ENCODE measurements around the gene FOSL1.

FOSL1 gene

DNA sequence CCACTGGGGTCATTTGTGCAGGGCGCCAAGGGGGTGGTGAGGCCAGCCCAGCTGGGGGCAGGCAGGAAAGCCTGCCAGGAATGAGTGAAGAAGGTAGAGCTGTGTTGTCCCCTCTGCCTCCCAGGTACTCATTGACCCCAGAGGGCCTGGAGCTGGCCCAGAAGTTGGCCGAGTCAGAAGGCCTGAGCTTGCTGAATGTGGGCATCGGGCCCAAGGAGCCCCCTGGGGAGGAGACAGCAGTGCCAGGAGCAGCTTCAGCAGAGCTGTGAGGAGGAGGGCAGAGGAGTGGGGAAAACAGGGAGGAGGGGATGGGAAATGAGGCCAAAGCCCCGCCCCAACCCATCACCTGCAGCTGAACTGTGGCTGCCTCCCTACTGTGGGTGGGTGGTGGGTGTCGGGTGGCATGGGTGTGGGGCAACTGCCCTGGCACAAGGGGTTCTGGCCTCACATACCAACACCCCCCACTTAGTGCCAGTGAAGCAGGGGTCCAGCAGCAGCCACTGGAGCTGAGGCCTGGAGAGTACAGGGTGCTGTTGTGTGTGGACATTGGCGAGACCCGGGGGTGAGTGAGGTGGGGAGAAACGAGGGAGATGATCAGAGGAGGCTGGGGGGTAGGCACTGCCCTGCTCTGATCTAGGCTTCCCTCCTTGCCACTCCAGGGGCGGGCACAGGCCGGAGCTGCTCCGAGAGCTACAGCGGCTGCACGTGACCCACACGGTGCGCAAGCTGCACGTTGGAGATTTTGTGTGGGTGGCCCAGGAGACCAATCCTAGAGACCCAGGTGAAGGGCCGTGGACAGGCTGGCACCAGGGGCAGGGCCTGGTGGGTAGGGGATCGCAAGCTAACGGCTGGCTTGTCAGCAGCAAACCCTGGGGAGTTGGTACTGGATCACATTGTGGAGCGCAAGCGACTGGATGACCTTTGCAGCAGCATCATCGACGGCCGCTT lies 37.0 kb downstream of the FOSL1 start:
- DNase-seq: no peak

DNA sequence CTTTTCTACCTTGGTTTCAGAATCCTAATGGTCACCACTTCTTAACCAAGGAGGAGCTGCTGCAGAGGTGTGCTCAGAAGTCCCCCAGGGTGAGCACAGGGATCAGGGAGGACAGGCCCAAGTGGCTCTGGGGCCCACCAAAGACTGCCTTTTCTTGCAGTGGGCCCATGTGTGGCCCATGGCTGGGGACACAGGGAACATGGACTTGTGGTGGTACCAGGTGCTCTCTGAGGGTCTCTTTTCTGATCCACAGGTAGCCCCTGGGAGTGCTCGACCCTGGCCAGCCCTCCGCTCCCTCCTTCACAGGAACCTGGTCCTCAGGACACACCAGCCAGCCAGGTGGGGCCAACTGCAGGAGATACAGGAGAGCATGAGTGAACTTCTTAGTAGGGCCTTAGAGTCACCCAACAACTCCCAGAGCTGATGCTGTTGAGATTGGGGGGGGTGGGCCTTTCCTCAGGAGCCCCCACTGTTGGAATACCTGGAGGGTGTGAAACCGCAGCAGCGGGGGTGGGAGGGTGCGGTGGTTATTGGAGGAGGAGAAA lies 37.9 kb downstream of the FOSL1 start:
- no peak for DNase-seq

DNA sequence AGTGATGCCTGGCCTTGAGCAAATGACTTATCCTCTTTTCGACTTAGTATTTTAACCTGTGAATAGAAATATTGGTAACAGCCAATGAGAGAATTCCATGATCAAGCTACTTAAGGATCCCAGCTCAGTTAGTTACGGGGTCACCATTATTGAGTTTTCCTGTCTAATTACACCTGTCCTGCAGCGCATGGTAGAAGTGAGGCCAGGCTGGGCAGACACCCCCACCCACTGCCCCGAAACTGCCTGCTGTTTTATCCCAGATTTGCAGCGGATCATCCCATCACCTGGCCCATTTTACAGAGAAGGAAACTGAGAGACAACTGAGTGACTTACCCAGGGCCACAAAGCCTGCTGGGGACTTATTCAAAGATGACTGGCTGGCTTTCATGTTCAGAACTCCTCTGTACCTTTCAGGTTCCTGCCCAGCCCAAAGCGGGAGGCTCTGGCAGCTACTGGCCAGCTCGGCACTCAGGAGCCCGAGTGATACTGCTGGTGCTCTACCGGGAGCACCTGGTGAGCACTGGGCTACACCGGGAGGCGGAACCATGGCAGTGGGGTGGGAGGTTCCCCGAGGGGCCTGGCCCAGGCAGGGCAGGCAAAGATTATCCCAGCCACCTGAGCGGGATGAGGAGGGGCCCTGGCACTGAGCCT lies 38.5 kb downstream of the FOSL1 start:
- DNase-seq: no peak

DNA sequence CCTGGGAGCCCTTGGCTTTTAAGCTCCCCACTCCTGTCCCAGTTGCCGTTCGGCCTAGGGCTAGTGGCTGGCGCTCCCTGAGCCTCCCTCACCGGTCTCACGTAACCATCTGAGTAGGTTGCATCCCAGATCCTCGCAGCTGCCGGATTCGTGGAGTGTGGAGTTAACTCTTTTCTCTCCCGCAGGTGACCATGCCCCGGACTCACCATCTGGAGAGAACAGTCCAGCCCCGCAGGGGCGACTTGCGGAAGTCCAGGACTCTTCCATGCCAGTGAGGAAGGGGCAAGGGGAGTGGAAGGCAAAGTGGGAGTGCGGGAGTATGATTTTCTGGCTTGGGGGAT lies 39.1 kb downstream of the FOSL1 start:
- DNase-seq: peak; percentile 35

DNA sequence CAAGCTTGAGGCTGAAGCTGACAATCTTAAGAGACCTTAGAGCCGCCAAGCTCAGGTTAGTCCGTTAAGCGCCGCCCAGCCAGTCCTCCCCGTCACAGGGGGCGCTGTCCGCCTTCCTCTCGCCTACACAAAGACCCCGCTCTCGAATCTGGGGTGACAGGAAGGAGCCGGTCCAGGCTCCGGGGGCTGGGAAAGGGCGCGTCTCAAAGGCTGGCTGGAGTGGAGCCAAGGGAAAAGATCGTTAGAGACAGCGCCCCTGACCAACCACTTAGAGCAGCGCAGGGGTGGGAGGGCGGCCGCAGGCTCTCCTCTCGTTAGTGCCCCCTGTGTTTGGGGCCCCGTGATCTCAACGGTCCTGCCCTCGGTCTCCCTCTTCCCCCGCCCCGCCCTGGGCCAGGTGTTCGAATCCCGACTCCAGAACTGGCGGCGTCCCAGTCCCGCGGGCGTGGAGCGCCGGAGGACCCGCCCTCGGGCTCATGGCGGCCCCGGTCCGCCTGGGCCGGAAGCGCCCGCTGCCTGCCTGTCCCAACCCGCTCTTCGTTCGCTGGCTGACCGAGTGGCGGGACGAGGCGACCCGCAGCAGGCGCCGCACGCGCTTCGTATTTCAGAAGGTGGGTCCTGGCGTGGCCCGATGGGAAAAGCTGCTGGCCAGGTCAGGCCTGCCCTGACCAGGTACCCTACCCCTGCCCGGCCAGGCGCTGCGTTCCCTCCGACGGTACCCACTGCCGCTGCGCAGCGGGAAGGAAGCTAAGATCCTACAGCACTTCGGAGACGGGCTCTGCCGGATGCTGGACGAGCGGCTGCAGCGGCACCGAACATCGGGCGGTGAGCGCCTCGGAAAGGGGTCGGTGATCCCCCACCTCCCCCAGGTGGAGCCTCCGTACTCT lies 39.7 kb downstream of the FOSL1 start, which contains the start of gene MUS81:
Gene MUS81, plus strand, starts transcription at position 156 of the 887 bp plus-strand sequence. Its CDS starts 321 bp downstream, at position 477.
- DNase-seq: peak; percentile 100

DNA sequence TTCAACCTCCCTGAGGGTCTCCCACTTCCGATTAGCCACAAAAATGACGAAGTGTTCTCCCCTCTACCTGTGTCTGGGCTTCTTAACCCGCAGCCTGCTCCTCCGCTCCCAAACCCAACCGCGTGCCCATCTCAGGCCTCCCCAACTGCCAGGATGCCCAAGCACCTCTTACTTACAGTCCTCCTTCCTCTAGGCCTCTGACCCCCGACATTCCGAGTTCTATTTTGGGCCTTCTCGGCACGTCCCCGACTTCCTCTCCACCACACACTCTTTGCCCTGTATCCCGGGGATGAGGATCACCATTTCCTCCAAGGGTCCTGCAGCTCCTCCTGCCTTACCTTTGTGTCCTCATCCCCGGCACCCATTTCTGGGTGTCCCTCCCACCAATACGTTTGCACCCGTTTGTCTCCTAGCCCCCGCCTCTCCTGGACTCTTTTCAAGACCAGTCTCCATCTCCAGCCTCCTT lies 40.3 kb downstream of the FOSL1 start:
- DNase-seq: no peak

DNA sequence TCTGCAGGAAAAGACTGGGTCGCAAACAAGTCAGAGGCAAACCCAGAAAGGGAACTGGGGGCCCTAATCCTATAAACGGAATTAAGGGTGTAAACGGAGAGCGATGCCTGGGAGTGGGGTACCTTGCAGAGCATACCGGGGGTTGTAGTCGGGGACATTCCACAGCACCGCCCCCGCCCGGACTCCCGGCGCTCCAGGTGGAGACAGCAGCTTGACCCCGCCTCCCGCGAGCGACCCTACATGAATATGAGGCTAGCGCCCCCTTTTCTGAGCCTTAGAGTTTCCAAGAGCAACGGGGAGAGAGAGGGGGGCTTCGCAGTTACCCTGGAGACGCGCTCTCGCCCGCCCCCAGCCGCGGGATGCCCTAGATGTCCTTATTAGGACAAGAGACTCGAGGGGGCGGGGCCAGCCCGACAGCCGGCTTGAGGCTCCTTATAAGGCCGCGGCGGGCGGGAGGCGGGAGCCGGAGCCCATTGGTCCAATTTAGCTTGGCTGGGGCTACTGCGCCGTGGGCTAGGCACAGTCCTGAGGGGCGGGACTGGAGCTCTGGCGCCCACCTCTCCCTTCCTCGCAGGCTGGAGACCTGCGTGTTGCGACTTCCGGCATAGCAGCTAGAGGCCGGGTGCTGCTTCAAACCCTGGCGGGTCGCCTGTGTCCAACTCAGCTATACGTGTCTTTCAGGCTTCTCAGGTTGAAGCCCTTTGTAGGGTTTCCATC lies 40.9 kb downstream of the FOSL1 start:
- DNase-seq: peak; percentile 99

DNA sequence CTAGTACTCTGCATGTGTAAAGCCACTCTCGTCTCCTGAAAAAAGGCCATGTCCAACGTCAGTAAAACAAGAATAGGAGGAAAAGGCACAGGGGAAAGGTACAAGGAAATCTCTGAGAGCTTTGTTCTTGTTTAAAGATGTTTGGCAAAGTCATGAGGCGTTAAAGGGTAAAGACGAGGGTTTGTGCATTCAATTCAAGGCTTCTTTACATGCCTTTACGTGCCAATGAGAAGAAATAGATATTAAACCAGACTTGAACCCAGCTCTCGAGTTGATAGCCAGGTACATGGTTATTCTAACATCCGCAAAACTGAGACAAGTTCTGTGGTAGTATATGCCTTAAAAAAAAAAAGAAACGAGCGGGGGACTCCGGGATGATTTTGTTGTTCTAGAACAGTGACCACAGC lies 41.5 kb downstream of the FOSL1 start:
- DNase-seq: no peak

DNA sequence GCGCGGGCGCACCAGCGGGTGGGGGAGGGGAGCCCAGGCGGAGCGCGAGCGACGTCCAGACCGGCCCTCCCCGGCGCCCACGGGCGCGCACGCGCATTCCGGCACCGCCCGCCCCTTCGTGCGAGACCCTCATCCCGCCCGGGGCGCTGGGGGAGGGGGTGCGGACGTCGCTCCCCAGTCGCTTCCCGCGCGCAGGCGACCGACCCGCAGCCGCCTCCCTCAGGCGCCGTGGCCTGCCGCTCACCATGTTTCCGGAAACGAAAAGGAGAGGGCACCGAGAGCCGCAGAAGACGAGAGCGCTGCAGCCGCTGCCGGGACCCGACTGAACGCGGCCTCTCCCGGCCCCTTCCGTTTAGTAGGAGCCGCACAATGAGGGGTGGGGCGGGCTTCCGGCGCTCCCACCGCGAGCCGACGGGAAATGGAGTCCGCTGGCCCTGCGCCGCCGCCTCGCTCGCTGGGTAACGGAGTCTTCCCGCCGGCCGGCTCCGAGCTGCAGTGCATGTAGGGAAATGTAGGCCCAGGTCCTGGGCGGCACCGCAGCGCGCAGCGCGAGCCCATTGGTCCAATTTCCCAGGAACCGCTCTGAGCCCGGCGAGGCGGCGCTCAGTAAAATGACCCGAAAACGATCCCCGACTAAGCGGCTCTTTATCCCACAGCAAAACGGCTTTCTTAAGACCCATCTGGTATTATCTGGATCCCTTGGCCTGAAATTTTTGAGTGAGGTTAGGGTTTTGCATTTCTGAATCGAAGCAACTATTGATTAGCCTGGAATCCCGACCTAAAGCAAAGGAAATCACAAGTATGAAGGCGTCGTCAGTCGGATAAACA lies 42.1 kb downstream of the FOSL1 start, which contains the start of gene CFL1:
Gene CFL1, minus strand, starts transcription at position 328 of the 828 bp plus-strand sequence. Its CDS starts 81 bp downstream, at position 247.
- DNase-seq: peak; percentile 96

DNA sequence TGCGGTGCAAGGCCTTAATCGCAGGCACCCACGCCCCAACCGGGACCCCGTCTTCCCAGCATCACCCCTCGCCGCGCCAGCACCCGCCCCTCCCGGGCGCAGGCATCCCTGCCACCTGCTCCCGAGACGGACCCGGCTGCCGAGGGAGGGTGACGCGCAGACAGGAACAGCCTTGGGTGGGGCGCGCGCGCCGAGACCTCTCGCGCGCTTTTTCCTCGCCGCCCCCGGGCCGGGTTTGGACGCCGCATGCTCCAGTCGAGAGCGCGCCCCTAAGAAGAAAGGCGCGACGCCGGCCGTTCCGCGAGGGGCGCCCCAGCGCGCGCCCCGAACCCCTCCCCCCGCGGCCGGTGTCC lies 42.7 kb downstream of the FOSL1 start:
- peak; percentile 54 for DNase-seq

DNA sequence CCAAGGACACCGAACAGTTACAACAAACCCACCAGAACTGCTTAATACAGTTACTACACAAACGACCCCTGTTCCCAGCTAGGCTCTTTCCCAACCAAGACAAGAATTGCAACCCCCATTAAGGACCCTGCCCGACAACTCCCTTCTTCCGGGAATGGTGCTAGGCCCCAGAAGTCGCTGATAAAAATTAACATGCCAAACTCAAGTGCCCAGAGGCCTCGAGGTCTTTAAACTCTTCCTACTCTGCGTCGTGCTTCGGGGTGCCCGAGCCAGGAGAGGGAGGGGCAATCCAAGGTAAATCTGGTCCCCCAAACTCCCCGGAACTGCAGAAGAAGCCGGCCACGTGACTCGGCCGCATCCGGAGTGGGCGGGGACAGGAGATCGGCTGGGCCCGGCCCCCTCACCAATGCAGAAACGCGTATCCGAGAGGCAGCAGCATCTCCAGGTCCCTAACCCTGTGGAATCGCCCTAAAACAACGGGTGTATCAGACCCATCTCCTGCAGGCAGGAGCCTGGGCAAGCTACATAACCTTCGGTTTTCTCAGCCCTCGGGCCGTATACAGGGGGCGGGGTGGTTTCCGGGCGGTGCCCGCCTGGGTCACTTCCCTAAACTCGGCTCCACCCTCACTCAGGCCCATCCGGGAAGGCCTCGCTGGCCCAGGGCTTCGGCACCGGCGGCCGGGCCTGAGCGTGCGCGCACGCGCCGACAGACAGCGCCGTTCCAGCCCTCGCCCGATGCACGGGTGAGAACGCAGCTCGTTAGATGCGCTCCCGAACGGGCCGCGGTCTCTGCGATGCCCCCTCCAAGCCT lies 43.3 kb downstream of the FOSL1 start:
- peak; percentile 76 for DNase-seq

DNA sequence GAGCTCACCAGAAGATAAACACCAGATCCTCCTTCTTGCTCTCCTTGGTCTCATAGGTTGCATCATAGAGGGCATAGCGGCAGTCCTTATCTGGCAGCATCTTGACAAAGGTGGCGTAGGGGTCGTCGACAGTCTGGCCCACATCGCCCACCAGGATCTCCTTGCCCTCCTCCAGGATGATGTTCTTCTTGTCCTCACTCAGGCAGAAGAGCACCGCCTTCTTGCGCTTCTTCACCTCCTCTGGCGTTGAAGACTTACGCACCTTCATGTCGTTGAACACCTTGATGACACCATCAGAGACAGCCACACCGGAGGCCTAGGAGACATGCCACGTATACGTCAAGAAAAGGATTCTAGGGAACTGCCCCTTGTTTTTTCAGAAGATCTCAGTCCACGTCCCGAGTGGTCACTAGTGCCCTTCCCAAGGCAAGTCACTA lies 44.2 kb downstream of the FOSL1 start:
- no peak for DNase-seq

DNA sequence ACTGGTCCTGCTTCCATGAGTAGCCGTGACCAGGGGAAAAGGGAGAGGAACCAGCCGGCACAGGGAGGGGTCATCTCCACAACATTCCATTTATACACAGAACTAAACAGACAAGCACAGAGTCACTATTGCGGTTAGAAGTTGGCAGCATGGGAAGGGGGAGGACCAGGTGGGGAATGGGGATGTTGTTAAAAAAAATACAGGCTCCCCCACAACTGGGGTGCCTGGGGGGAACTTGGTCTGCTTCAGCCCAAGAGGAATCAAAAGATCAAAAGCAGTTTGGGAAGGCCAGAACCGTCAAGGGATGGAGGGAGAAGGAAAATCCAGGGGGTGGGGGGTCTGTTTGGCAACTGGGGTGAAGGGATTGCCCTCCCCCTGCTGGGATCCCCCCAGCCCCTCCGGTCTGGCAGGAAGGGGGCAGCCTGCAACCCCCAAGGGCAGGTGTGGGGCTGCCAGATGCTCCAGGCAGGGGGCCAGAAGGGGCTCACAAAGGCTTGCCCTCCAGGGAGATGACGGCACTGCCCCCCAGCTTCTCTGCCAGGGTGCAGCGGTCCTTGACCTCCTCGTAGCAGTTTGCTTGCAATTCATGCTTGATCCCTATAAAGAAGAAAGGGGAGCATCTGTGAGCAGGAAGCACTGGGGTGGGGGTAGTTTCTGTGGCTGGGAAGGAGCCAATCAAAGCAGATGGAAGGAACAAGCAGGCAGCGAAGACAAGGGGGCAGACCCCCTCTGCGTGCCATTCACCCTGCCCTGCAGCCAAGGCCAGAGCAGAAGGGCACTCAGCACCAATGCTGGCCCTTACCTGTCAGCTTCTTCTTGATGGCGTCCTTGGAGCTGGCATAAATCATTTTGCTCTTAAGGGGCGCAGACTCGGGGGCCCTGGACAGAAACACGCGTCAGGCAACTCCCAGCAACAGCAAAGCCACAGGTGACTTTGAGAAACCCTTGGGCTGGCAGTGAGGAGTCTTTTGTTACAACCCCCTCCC lies 45.0 kb downstream of the FOSL1 start:
- no peak for DNase-seq

DNA sequence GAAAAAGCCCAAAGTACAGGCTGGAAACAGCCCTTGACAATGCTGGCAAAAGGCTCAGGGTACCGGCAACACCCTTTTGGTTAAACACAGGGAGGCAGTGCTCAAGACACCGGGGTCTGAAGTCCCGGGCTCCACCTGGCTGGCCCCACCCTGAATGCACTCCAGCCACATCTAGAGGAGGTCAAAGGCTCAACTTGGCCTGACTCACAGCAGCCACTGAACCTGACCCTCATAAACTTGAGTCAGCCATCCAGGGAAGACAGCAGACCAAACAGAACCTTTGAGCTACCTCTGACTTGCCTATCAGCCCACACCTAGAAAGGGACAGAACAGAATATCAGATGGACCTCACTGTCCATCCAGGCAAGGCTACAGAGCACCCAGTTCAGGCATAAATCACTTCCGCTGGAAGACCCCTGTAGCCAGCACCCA lies 46.0 kb downstream of the FOSL1 start:
- DNase-seq: no peak

DNA sequence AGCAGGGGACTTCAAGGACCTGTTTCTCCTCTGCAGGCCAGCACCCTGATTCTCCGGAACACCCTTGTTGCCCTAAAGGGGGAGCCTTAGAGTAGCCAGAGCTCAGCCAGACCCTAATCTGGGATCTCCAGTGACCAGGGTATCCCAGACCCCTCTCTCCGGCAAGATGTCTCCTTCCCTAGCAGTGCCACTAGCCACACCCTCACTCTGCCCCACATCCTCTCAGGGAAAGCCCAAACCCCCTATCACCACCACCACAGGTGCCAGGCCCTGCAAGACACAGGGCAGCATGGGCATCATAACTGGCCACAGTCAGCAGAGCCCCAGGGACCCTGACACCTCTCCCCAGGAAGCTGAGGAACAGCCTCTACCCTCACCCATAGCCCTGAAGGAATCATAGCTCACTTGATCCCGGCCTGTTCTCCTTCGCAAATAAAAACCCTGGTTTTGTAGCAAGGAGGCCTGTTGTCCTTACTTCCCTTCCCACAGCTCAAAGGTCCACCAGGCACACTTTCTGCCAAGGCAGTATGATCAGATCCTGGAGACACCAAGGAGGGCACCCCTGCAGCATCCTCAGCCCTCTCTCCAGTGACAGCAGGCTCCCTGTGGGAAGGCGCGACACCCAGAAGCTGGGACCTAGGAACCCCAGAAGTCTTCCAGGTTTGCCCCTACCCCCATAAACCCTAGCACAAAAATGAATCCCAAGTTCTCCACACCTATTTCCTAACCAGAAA lies 46.8 kb downstream of the FOSL1 start:
- DNase-seq: no peak

DNA sequence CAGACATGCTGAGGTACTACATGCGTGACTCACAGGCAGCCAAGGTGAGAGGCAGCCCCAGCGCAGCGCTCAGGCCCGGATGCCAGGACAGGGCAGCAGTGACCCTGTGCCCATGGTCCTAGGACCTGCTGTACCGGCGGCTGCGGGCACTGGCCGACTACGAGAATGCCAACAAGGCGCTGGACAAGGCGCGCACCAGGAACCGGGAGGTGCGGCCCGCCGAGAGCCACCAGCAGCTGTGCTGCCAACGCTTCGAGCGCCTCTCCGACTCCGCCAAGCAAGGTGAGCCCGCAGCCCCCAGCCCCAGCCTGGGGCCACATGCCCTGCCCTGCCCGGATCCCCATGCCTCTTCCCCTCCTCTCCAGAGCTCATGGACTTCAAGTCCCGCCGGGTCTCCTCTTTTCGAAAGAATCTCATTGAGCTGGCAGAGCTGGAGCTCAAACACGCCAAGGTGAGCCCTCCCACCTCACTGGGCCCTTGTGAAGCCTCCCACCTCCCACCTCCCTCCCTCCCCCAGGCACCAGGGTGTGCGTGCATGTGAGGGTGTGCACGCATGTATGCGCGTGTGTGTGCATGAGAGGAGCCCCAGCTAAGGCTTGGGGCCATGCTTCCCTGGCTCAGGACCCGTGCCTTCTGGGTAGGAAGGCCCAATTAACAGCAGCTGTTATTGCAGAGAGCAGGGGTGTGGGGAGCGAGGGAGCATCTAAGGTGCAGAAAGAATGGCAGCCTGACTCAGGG lies 47.5 kb downstream of the FOSL1 start:
- no peak for DNase-seq

DNA sequence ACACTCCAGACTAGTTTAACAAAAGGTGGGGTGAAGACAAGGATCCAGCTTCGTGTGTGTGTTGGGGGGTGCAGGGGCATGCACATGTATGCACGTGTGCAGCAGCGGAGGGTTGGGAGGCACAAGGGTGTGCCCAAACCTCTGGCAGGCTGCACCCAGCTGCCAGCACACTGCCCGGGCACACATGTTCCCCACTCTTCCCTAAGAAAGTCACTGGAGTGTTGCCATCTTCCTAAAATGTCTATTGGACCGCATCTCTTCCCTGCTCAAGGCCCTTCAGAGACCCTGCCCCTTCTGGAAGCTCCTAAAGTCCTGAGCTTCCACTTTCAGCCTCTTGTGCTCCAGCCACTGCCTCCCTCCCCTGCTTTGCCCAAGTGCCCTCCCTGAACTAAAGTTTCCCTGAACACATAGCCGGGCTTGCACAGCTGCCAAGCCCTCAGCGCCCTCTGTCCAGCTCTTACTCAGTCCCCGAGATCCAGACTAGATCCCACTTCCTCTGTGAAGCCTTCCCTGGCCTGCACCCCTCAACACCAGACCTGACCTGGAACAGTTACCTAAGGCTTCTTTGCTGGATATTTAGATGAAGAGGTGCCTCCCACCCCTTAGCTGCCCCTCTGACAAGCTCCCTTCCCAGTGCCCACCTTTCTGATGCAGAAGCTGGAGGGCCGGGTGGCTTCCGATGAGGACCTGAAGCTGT lies 48.2 kb downstream of the FOSL1 start:
- no peak for DNase-seq
